GM12872 (cell line): ENCODE data around the gene IMP3.

Source experiments
- TF ChIP-seq, protein P1 (sequence below): IDR thresholded peaks from 3 replicates; pipeline ENCODE4 v1.5.1; 2011; ENCODE audit warnings: low read depth, mild to moderate bottlenecking, low read length, moderate library complexity; ENCODE audit not compliant: insufficient read depth

The IMP3 gene

DNA sequence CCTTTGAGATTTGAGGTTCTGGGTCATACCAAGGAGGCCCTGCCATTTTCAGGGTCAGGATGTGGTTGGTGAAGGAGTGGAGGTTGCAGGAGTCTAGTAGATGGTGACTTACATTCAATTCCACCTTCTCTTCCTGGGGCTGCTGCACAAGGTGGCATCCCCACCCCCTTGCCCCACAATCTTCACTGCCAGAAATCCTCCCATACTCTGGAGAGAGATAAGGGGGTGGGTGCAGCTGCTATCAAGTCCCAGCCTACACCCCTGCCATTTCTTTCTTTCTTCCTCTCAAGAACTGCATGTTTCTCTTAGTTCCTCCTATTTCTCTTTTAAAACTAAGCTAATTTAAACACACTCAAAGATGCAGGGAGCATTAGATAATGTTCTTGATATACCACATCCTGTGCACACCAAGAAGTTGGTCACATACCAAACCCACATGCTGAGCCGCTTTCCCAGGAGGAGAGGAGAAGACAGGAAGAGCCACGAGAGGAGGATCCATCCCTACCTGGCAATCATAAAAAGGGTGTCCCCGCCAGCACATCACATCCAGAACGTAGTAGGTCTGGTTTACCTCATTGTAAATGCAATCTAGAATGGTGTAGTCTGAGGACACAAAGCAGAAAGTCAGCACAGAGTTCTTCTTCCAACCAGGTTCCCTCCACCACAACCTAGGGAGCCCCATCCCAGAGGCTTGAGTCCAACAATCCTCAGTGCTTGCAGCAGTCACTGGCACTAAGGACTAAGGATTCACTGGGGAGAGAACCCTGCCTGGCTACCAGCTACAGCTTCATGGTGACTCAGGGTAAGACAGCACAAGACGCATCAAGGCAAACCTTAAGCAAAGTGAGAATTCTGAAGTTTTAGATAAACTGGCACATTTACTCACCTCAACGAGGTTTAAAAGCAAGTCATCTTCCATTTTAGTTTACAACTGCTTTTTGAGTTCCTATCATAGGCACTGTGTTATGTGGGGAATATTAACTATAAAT, 33.0 kb downstream of the IMP3 start:
- TF ChIP-seq, protein P1, sequence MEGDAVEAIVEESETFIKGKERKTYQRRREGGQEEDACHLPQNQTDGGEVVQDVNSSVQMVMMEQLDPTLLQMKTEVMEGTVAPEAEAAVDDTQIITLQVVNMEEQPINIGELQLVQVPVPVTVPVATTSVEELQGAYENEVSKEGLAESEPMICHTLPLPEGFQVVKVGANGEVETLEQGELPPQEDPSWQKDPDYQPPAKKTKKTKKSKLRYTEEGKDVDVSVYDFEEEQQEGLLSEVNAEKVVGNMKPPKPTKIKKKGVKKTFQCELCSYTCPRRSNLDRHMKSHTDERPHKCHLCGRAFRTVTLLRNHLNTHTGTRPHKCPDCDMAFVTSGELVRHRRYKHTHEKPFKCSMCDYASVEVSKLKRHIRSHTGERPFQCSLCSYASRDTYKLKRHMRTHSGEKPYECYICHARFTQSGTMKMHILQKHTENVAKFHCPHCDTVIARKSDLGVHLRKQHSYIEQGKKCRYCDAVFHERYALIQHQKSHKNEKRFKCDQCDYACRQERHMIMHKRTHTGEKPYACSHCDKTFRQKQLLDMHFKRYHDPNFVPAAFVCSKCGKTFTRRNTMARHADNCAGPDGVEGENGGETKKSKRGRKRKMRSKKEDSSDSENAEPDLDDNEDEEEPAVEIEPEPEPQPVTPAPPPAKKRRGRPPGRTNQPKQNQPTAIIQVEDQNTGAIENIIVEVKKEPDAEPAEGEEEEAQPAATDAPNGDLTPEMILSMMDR = no peak

DNA sequence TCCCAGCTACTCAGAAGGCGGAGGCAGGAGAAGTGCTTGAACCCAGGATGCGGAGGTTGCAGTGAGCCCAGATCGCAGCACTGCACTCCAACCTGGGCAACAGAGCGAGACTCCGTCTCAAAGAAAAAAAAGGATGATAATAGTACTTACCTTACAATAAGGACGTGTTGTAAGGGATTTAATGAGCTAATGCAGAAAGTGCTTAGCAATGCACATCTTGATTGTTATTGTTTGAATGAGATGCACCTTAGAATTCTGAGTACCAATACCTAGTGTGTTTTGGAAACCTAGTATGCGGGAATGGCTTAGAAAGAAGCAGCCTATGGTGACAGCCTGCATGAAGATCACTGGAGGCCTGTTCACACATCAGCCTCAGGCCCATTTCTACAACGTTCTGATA, 34.0 kb downstream of the IMP3 start:
- TF ChIP-seq, protein P1 = no peak

DNA sequence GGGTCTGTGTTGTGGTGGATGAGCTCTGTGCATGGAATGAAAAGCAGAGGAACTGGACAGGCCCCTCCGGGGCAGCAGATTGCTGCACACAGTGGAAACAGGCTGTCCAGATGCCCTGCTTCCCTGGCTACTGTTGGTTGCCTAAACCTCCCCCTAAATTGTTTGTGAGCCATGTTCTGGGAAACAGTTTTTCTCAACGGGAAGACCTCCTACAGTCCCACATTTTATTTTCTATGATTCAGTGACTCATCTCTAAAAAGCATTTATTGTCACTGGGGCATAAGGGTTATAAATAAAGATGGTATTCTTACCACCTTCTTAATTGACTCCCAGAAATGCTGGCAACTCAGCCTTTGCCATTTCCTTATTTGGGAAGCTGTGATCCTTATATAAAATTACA, 40.6 kb downstream of the IMP3 start:
- TF ChIP-seq, protein P1 = no peak

DNA sequence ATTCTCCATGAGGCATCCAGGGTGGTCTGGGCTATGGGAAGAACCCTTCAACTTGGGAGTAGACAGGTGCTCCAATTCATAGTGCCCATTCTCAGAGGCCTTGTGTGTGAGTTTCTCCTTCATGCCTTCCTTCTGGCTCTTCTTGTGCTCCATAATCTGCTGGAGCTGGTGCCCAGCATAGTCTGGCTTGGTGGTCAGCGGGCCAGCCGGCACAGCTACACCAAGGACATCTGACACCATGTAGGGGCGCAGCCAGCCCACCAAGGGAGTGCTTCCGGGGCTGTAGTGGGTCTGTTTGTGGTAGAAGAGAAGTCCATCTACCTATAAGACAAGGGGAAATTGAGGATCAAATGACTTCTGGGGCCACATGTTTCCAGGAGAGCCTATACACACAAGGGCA, 41.7 kb downstream of the IMP3 start:
- TF ChIP-seq, protein P1 = no peak

DNA sequence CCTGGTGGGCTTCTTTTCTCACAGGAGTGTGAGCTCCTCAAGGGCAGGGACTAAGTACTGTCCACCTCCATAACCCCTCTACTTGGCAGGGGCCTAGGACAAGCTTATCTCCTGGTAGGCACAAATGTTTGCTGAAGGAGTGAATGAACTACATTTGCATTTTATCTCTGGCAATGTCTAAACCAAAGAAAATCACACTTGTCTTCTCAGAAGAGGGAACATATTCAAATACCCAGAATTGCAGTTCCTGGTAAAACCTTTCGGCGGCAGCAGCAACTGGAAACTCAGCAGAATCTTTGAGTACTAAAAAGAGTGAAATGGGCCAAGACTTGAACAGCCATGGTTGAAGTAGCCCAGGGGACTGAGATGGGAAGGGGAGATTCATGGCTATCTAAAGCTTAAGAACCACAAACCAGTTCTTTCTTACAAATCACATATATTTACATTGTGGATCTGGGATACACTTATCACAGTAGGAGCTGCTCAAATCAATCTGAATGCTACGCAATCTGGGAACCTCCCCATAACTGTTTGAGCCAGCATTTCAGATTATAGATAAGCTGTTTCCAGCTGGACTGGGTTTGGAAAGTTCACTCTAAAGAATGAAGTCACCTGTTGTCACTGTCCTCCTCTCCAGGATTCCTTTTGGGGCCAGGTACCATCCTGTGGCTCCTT, 42.2 kb downstream of the IMP3 start:
- TF ChIP-seq, protein P1 = peak; percentile 50

DNA sequence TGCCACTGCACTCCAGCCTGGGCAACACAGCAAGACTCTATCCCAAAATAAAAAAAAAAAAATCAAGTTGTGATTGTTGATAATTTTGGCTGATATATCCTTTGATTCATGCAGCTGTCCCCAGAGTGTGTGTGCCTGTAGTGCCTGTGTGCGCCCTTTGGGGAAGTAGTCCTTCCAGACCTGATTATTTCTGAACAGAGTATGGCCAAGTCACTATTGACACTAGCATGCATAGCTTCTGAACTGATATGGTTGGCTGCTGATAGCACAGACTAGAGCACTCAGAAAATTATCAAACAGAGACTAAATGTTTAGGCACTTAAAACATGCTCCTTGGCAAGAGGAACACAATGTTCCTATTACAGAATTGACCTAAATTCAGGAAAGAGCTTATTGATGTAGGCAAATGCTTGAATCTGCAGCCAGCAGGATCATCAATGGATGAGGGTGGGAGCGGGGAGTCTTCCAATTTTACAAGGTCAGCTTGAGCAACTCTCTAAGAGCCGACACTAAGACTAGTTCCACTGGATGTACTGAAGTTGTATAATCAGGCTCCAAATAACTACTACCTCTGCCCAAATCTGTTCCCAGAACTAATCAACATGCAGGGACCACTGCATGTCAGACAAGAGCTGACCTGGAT, 43.2 kb downstream of the IMP3 start:
- TF ChIP-seq, protein P1 = no peak

DNA sequence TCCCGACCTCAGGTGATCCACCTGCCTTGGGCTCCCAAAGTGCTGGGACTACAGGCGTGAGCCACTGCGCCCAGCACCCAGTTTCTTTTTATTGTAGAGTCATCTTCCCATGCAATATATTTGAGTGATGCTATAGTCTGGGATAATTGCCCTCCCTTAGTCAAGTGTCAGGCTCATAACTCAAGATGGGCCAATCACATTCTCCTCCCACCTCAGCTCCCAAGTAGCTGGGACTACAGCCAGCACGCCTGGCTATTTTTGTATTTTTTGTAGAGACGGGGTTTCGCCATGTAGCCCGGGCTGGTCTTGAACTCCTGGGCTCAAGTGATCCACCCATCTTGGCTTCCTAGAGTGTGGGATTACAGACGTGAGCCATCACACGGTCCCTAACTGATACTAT, 45.7 kb downstream of the IMP3 start:
- TF ChIP-seq, protein P1 = no peak
